Gastrocnemius medialis (tissue), 4 donors: ENCODE measurements around the gene PHTF2. TPM values are rescaled to one million over a fixed set of nuclear protein-coding genes. Genes with fewer than 3 reads are reported as not detected.

ENCODE experiments used
- ATAC-seq, 2 donors: fragments of 150-250 bp; one replicate each; pipeline ENCODE4 v1.9.1; 2016
- DNase-seq, 2 donors: peaks; one replicate each; pipeline ENCODE4 v3.0.0-alpha.2; 2019
- H3K27ac ChIP-seq, 4 donors: fragments of 200-600 bp; sonication (generic); 1 replicate in 1 of 4; 2 replicates in 3 of 4; pipeline ENCODE4 v1.5.1; 2016 to 2018; ENCODE audit warnings: mild to moderate bottlenecking in 2 of 4, moderate library complexity in 1 of 4
- H3K27me3 ChIP-seq, 3 donors: fragments of 200-600 bp; sonication (generic) in 2 of 3; 1 replicate in 1 of 3; 2 replicates in 2 of 3; pipeline versions ENCODE4 v1.5.1 to v1.6.0; 2016 to 2019; ENCODE audit warnings: mild to moderate bottlenecking in 1 of 3, moderate library complexity in 1 of 3
- H3K36me3 ChIP-seq, 2 donors: fragments of 200-600 bp; sonication (generic) in 1 of 2; one replicate each; pipeline ENCODE4 v1.5.1; 2017 to 2018
- H3K4me1 ChIP-seq, 2 donors: fragments of 200-600 bp; sonication (generic) in 1 of 2; one replicate each; pipeline ENCODE4 v1.5.1; 2016 to 2017; ENCODE audit warnings: mild to moderate bottlenecking in 2 of 2
- H3K4me3 ChIP-seq, 4 donors: fragments of 200-600 bp; sonication (generic) in 3 of 4; 1 replicate in 1 of 4; 2 replicates in 3 of 4; pipeline ENCODE4 v1.5.1; 2016 to 2019; ENCODE audit warnings: mild to moderate bottlenecking in 2 of 4
- H3K9me3 ChIP-seq, 3 donors: fragments of 200-600 bp; sonication (generic) in 2 of 3; 1 replicate in 1 of 3; 2 replicates in 2 of 3; pipeline ENCODE4 v1.5.1; 2016 to 2019
- CTCF ChIP-seq, 5 experiments: fragments of 450-650 bp in 3 of 5; fragments of 200-600 bp in 2 of 5; sonication (generic) in 2 of 5; IDR thresholded peaks in 4 of 5; conservative IDR thresholded peaks in 1 of 5; 1 replicate in 4 of 5; 2 replicates in 1 of 5; pipeline ENCODE4 v1.5.1; 2016 to 2019; ENCODE audit warnings: antibody characterized with exemption in 5 of 5, mild to moderate bottlenecking in 3 of 5, moderate library complexity in 3 of 5
- POLR2A ChIP-seq, 2 donors: fragments of 450-650 bp; IDR thresholded peaks; one replicate each; pipeline ENCODE4 v1.6.1; 2017; ENCODE audit warnings: antibody characterized with exemption in 2 of 2, mild to moderate bottlenecking in 2 of 2, moderate library complexity in 2 of 2
- in situ Hi-C, 4 donors: fragments of 200-750 bp; cut with MboI; loops; one replicate each; pipeline versions ENCODE4 v1.15.0 to v1.8.0; 2017; ENCODE audit warnings: low sequenced_read_pairs in 4 of 4
- intact Hi-C: fragments of 100-400 bp; cut with DNase I; formaldehyde crosslinking; loops from one replicate; pipeline ENCODE4 v1.15.1; 2023; ENCODE audit warnings: low total_unique reads
- total RNA-seq, 4 donors: library from RNA; depleted of rRNA; stranded (reverse); fragments of >200 nt; gene quantifications; one replicate each; pipeline versions ENCODE4 v1.1.0 to v1.2.3, GENCODE V29; 2016

The PHTF2 gene
- total RNA-seq, 4 donors from 2014 or later: 81.2 to 163 (median 108) TPM

- Histone ChIP-seq H3K4me3 (no peak overlapping the region), H3K4me1 (peaks cover 13 to 15% of the 10 kb centered on the region in 2 donors), H3K9me3 (peaks cover 0 to 8% (median 4%) of the 10 kb centered on the region in 3 donors), H3K36me3 (no peaks in the 10 kb centered on the region), H3K27ac (no peak overlapping the region), H3K27me3 (no peaks in the 10 kb centered on the region)
- TF ChIP-seq CTCF (IDR thresholded peaks at IDR 0.05 in 4 of 5, conservative IDR thresholded peaks at IDR 0.05 in 1 of 5): no peak
- TF ChIP-seq POLR2A (IDR thresholded peaks at IDR 0.05): no peak
- intact Hi-C loops: no loop called here
- in situ Hi-C loops: no loop called here
- DNase-seq (no peak), ATAC-seq (no peak)
These were observed 26.1 kb downstream of the PHTF2 start for GRCh38 chr7:77824636-77825035.

GRCh38 chr7:77825131-77825530 lies 26.6 kb downstream of the PHTF2 start:
- intact Hi-C loops: no loop called here
- no peak for DNase-seq
- H3K36me3 ChIP-seq: no peaks in the 10 kb centered on the region
- H3K9me3 ChIP-seq: peaks cover 0 to 8% (median 4%) of the 10 kb centered on the region in 3 donors
- in situ Hi-C loops: no loop called here
- H3K4me1 ChIP-seq: peaks cover 13 to 15% of the 10 kb centered on the region in 2 donors
- no peak for ATAC-seq
- no peak overlapping the region for H3K27ac ChIP-seq
- no peak overlapping the region for H3K4me3 ChIP-seq
- H3K27me3 ChIP-seq: no peaks in the 10 kb centered on the region
- TF ChIP-seq POLR2A (IDR thresholded peaks at IDR 0.05): no peak
- TF ChIP-seq CTCF (IDR thresholded peaks at IDR 0.05 in 4 of 5, conservative IDR thresholded peaks at IDR 0.05 in 1 of 5): no peak

GRCh38 chr7:77826300-77826699 lies 27.7 kb downstream of the PHTF2 start:
- in situ Hi-C loops: no loop called here
- intact Hi-C loops: no loop called here
- H3K27ac ChIP-seq: no peak overlapping the region
- peaks cover 0 to 2% (median 0%) of the 10 kb centered on the region in 3 donors for H3K9me3 ChIP-seq
- DNase-seq (no peak), ATAC-seq (no peak)
- TF ChIP-seq CTCF (IDR thresholded peaks at IDR 0.05 in 4 of 5, conservative IDR thresholded peaks at IDR 0.05 in 1 of 5) (no peak), POLR2A (IDR thresholded peaks at IDR 0.05) (no peak)
- H3K27me3 ChIP-seq: no peaks in the 10 kb centered on the region
- H3K4me3 ChIP-seq: no peak overlapping the region
- H3K36me3 ChIP-seq: no peaks in the 10 kb centered on the region
- H3K4me1 ChIP-seq: peaks cover 13 to 15% of the 10 kb centered on the region in 2 donors

GRCh38 chr7:77827999-77828398 lies 29.4 kb downstream of the PHTF2 start:
- no peak overlapping the region for H3K27ac ChIP-seq
- TF ChIP-seq CTCF (IDR thresholded peaks at IDR 0.05 in 4 of 5, conservative IDR thresholded peaks at IDR 0.05 in 1 of 5) (no peak), POLR2A (IDR thresholded peaks at IDR 0.05) (no peak)
- in situ Hi-C loops (no loop called here), intact Hi-C loops (no loop called here)
- H3K27me3 ChIP-seq: no peaks in the 10 kb centered on the region
- no peaks in the 10 kb centered on the region for H3K9me3 ChIP-seq
- peaks cover 19 to 20% of the 10 kb centered on the region in 2 donors for H3K4me1 ChIP-seq
- no peak for ATAC-seq
- DNase-seq: no peak
- no peak overlapping the region for H3K4me3 ChIP-seq
- H3K36me3 ChIP-seq: no peaks in the 10 kb centered on the region
